NCI-H146 treated with DMSO at 0.1 percent for 48 hours (cell line): ENCODE measurements around the gene HYLS1.
"Not testable (repeated sequence)": the region's sequence is repeated elsewhere in the genome, so short reads cannot be mapped to it uniquely, and the experiment has no call there.

Source experiments
- DNase-seq: peaks from one replicate; lab custom pipeline; 2025; ENCODE audit not compliant: unreplicated experiment; lab: John Stamatoyannopoulos, UW

HYLS1 gene

GRCh38 chr11:125902927-125903710 lies 15.7 kb downstream of the HYLS1 start, which contains the start of gene PUS3:
Gene PUS3 (minus strand): TSS chr11:125903206. CDS start chr11:125896284, 6,922 bp downstream.
- DNase-seq: peak; percentile 83

- peak; percentile 59 for DNase-seq
Observed at GRCh38 chr11:125903711-125904659, 16.5 kb downstream of the HYLS1 start, which contains the start of gene DDX25. Gene DDX25 (plus strand): TSS chr11:125904508. CDS start chr11:125904518, 10 bp downstream.

- DNase-seq: no peak
Observed at GRCh38 chr11:125904678-125905077, 17.2 kb downstream of the HYLS1 start.

- no peak for DNase-seq
Observed at GRCh38 chr11:125910226-125910849, 22.9 kb downstream of the HYLS1 start.

- DNase-seq: not testable (repeated sequence)
Observed at GRCh38 chr11:125914601-125915000, 27.1 kb downstream of the HYLS1 start.

- no peak for DNase-seq
Observed at GRCh38 chr11:125916683-125917347, 29.3 kb downstream of the HYLS1 start.

- DNase-seq: no peak
Observed at GRCh38 chr11:125918140-125918840, 30.8 kb downstream of the HYLS1 start.

- no peak for DNase-seq
Observed at GRCh38 chr11:125921042-125921441, 33.6 kb downstream of the HYLS1 start.

- DNase-seq: no peak
Observed at GRCh38 chr11:125922156-125922555, 34.7 kb downstream of the HYLS1 start.

- peak; percentile 27 for DNase-seq
Observed at GRCh38 chr11:125923012-125923579, 35.6 kb downstream of the HYLS1 start.

- no peak for DNase-seq
Observed at GRCh38 chr11:125923633-125924032, 36.2 kb downstream of the HYLS1 start.

- no peak for DNase-seq
Observed at GRCh38 chr11:125924384-125925007, 37.0 kb downstream of the HYLS1 start.

- DNase-seq: no peak
Observed at GRCh38 chr11:125925247-125925740, 37.8 kb downstream of the HYLS1 start.

- no peak for DNase-seq
Observed at GRCh38 chr11:125925804-125926203, 38.3 kb downstream of the HYLS1 start.

- DNase-seq: no peak
Observed at GRCh38 chr11:125926682-125927081, 39.2 kb downstream of the HYLS1 start.

- no peak for DNase-seq
Observed at GRCh38 chr11:125929445-125930075, 42.1 kb downstream of the HYLS1 start.

GRCh38 chr11:125930076-125930450 lies 42.6 kb downstream of the HYLS1 start:
- no peak for DNase-seq

GRCh38 chr11:125931116-125931515 lies 43.6 kb downstream of the HYLS1 start:
- DNase-seq: no peak

- no peak for DNase-seq
Observed at GRCh38 chr11:125931668-125932067, 44.2 kb downstream of the HYLS1 start.
